Measurements from ENCODE around the gene PLCB4. TPM values are rescaled to one million over a fixed set of nuclear protein-coding genes. Genes with fewer than 3 reads are reported as not detected.
"Not testable (repeated sequence)": the region's sequence is repeated elsewhere in the genome, so short reads cannot be mapped to it uniquely, and the experiment has no call there.

PLCB4 gene
- total RNA-seq, 1 donor from 2014 or later = 1.1 TPM

GRCh38 chr20:9144643-9145042 is 75.8 kb downstream of the PLCB4 start:
- ATAC-seq = no peak

- no peak for ATAC-seq
These were observed 76.3 kb downstream of the PLCB4 start for GRCh38 chr20:9145142-9145541.

GRCh38 chr20:9146649-9147048 is 77.8 kb downstream of the PLCB4 start:
- no peak for ATAC-seq

DNA sequence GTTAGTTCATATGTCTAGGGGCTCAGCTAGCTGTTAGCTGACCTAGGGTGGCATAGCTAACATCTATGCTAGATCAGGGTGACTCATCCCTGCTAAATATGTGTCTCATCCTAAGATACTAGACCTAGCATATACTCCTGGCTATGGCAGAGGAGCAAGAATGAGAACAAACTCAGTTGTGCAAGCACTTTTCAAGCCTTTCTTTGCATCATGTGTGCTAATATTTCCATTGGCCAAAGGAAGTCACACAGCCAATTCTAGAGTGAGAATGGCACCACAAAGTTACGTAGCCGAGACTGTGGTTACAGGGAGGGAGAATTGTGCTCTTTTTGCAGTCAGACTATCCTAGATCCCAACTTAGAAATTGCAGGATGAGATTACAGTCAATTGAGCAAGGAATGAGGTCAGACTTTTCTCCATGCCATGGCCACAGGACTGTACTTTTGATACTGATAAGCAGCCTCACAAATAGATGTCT is 78.7 kb downstream of the PLCB4 start:
- no peak for ATAC-seq

- no peak for ATAC-seq
These were observed 79.4 kb downstream of the PLCB4 start for GRCh38 chr20:9148291-9148690.

GRCh38 chr20:9149087-9149486 is 80.2 kb downstream of the PLCB4 start:
- ATAC-seq = no peak

- ATAC-seq = no peak
These were observed 80.9 kb downstream of the PLCB4 start for GRCh38 chr20:9149796-9150195.

DNA sequence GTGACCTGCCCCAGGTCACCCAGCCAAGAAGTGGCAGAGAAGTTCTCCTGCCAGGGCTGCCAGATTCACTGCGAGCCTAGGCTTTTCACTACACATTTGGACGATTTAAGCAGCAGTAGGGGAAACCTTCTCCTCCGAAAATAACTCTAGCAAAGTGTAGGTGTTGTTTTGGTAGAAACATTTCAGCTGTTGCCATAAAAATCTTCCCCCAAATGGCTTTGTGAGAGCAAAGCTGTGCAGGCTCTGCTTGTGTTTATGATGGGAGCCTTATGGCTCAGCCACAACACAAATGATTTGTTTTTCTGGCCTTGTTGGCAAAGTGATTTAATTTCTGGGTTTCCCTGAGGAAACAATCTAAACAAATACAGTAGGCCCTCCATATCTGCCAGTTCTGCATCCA is 81.8 kb downstream of the PLCB4 start:
- no peak for ATAC-seq

- not testable (repeated sequence) for ATAC-seq
These were observed 83.3 kb downstream of the PLCB4 start for GRCh38 chr20:9152139-9152538.

- no peak for ATAC-seq
These were observed 85.7 kb downstream of the PLCB4 start for GRCh38 chr20:9154464-9155024.

GRCh38 chr20:9156529-9157280 is 87.8 kb downstream of the PLCB4 start:
- ATAC-seq = no peak

- no peak for ATAC-seq
These were observed 91.4 kb downstream of the PLCB4 start for GRCh38 chr20:9160331-9160730.

GRCh38 chr20:9160757-9161156 is 91.9 kb downstream of the PLCB4 start:
- no peak for ATAC-seq

DNA sequence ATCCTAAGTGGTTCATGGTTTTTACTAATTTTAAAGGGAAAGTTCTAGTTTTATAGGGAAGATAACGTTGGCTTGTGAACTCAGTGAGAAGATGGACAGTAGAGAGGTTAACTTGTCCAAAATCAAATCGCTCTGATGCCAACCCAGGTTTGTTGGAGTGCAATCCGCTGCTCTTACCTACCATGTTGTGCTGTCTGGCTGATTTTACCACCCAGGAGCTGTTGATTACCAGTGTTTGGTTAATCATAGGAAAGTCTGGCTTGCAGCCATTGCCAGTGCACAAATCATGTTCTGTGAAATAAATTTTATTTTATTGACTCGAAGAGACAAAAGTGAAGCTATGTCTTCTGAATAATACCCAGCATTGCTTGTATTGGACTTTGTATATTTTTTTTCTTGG is 92.4 kb downstream of the PLCB4 start:
- ATAC-seq = no peak

GRCh38 chr20:9163251-9163650 is 94.4 kb downstream of the PLCB4 start:
- ATAC-seq = no peak

GRCh38 chr20:9163995-9164394 is 95.1 kb downstream of the PLCB4 start:
- ATAC-seq = no peak

GRCh38 chr20:9165261-9165660 is 96.4 kb downstream of the PLCB4 start:
- ATAC-seq = no peak

DNA sequence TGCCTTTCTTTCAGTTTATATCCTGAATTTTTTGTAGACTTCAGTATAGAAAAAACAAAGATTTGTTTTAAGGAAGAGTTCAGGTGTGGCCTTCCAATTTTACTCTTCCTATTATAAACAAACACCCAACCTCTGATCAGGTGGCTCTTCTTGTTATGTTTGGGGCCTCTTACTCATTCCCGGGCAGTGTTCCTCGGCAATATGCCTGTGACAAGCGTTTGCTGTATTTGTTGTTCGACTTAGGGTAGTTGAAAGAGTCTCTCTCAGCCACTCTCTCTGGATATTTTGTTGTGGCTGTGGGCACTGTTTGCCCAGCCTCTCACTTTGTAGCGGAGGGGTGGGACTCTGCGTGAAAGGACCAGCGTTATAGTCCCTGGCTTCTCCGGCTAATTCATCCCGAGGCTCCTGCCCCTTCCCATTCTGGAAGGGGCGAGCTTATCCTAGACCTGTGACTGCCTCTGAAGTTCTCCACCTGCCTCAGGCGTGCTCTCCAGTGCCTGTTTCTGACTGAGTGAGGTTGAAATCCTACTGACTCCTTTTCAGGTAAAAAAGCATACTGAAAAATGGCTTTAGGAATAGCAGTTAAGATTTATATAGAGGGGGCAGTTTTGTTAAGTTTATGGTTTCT is 97.4 kb downstream of the PLCB4 start:
- ATAC-seq = no peak

GRCh38 chr20:9169409-9169808 is 100.5 kb downstream of the PLCB4 start:
- ATAC-seq = no peak

DNA sequence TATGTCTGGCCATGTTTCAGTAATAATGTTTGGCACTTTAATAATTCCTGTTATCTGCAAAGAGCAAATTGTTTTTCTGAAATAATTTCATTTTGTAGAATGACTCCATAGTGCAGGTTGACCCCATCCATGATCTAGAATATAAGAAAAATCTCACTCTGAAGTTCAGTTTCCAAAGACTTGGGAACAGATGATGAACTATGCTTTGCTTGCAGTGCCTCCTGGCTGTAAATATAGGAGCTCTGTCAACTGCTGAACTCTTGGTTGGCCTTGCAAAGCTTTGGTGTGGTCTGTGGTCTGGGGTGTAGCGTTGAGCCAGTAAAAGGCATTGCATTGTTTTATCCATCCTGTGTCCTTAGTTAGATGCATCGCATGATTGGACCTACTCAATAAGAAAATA is 104.0 kb downstream of the PLCB4 start:
- no peak for ATAC-seq

DNA sequence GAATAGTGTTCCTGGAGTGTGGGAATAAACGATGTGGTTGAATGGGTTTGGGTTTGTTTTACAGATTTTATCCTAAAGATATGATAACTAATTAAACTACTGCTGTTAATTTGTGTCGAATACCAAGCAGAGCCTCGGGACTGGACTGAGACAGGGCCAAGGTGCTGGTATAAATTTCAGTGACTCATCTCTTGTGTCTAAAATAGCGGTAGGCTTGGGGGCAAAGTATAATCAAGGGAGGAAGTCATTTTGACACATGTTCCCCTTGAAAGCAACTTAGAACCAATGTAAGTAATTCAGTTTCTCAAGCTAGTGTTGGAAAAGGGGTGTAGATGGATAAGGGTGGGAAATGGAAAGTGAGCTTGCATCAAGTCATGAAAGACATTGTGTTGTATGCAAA is 108.4 kb downstream of the PLCB4 start:
- ATAC-seq = no peak

DNA sequence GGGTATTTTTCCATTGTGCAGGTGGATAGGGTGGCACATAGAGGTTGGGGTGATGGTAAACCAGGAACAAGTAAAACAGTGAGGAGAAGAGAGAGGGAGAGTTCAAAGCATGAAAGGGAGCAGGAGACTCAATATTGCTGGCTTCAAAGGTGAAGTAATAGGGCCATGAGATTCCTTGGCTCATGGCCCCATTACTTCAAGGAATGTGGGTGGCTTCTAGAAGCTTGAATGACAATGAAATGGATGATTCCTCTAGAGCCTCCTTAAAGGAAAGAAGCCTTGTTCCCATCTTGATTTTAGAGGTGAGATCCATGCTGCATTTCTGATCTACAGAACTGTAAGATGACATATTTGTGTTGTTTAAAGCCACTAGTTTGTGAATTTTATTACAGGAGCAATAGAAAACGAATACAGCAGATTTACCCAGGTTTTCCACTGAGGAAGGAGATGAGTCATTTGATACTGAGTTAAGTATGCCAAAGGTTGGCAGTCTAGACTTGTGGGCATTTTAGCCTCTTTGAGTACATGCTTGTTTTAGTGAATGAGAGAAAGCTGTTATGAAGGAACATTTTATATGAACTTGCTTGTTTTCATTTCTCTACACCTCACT is 110.4 kb downstream of the PLCB4 start:
- ATAC-seq = no peak

DNA sequence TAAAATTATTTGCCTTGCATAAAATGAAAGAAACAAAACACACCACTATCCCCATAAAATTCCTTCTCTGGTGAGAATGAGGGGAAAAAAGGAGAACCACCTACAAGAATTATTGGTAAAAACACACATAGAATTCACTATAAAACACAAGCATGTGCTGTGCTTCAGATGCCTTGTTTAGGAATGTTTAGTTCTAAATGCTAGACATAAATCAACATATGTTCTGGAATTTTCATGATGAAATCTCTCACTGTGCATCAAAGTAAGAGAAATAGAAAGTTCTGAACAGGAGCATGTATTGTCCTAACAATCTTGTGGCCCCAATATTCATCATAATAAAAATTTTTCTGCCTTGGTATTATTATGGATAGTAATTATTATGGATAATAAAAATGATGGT is 111.0 kb downstream of the PLCB4 start:
- no peak for ATAC-seq

Data from esophagus mucosa (tissue), 1 donor.